A673 (cell line): ENCODE measurements around the gene TOMM40.

Experiments used
- EZH2 ChIP-seq: fragments of 200-600 bp; sonication (generic); IDR thresholded peaks from 2 replicates; pipeline ENCODE4 v1.6.1; 2017; ENCODE audit warnings: borderline replicate concordance, low read depth, mild to moderate bottlenecking, mixed read lengths, antibody characterized with exemption, low read length; ENCODE audit not compliant: poor library complexity, severe bottlenecking
- TF ChIP-seq, protein P1 (sequence below): fragments of 300-800, 200-600 bp; sonication (generic); conservative IDR thresholded peaks from 2 replicates; pipeline ENCODE4 v1.5.1; 2017; ENCODE audit warnings: low read depth, mild to moderate bottlenecking, antibody characterized with exemption, low read length, moderate library complexity, mixed read lengths

DNA sequence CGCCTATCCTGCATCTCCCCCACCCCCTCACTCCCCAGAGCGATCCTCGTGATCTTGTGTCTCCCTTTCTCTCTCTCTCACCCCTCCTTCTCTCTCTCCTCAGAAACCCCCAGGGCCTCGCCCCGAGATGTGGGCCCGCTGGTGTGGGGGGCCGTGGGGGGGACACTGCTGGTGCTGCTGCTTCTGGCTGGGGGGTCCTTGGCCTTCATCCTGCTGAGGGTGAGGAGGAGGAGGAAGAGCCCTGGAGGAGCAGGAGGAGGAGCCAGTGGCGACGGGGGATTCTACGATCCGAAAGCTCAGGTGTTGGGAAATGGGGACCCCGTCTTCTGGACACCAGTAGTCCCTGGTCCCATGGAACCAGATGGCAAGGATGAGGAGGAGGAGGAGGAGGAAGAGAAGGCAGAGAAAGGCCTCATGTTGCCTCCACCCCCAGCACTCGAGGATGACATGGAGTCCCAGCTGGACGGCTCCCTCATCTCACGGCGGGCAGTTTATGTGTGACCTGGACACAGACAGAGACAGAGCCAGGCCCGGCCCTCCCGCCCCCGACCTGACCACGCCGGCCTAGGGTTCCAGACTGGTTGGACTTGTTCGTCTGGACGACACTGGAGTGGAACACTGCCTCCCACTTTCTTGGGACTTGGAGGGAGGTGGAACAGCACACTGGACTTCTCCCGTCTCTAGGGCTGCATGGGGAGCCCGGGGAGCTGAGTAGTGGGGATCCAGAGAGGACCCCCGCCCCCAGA is 12.8 kb upstream of the TOMM40 start:
- TF ChIP-seq, protein P1, sequence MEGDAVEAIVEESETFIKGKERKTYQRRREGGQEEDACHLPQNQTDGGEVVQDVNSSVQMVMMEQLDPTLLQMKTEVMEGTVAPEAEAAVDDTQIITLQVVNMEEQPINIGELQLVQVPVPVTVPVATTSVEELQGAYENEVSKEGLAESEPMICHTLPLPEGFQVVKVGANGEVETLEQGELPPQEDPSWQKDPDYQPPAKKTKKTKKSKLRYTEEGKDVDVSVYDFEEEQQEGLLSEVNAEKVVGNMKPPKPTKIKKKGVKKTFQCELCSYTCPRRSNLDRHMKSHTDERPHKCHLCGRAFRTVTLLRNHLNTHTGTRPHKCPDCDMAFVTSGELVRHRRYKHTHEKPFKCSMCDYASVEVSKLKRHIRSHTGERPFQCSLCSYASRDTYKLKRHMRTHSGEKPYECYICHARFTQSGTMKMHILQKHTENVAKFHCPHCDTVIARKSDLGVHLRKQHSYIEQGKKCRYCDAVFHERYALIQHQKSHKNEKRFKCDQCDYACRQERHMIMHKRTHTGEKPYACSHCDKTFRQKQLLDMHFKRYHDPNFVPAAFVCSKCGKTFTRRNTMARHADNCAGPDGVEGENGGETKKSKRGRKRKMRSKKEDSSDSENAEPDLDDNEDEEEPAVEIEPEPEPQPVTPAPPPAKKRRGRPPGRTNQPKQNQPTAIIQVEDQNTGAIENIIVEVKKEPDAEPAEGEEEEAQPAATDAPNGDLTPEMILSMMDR, result no peak
- no peak for TF ChIP-seq EZH2
